RKO (cell line): ENCODE data around the gene CCNF.

Experiments
- DNase-seq: peaks from one replicate; pipeline ENCODE4 v3.0.0-alpha.2; 2016; ENCODE audit warnings: low spot score

CCNF gene

DNA sequence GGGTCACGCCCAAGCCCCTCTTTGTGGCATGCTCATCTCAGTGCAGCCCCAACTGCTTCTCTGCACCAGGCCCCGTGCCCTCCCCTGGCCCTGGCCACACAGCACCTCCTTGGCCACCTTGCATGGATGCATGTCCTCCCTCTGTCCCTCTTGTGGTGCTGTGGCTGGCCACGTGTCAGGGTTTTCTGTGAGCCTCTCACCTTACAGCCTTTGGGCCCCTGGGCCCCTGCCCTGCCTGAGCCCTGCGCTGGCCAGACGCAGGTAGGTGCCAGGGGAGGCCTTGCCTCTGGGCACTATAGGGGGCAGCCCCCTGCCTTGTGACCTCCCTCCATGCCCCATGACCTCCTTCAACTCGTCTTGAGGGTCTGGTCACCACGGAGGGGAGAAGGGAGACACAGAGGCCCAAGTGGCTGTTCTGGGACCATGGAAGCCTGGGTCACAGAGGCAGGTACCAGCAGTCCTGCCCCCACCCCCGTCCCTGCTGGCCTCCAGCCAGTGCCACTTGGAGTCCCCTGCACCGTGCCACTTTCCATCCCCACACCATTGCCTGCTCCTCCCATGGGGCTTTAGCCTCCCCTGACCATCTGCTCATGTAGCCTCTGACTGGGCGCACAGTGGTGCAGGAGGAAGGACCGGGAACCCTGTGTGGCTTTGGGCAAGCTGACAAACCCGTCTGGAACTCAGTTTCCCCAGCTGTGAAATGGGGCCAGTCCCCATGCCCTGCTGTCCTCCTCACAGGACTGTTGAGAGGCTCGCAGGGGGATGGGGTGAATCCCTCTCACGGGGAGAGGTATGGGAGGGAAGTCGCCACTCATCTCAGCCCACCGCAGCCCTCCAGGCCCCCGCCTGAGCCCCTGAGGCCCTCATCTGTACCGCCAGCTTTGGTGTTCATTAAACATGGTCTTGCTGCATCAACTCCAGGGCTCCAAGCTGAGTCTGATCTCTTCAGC lies 73.0 kb downstream of the CCNF start:
- no peak for DNase-seq

- DNase-seq, result no peak
Observed at GRCh38 chr16:2505695-2506094, 76.4 kb downstream of the CCNF start.

DNA sequence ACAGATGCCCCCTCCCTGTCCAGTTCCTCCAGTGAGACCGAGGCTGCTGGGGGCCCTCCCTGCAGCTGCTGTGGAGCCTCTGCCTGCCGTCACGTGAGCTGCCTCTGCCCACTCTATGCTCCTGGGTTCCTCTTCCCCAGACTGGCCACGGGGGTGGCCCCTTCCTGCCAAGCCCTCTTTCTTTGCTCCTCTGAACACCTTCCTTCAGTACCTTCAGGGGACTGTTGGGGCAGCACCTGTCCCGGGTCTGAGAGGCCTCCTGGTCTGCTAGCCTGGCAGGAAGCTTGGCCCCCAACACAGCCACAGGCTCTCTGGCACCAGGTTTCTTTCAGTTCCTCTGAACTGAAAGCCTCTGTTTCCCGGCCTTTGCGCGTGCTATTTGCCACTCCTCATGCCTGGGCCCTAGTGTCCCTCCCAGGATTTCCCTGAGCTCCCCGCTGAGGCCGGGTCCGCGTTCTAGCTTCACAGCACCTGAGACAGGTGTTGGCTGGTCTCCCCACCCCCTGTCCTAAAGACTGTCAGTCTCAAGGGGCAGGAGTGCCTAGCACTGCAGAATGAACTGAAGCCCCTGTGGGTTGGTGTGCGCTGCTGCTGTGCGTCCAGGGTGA lies 77.9 kb downstream of the CCNF start:
- no peak for DNase-seq

DNA sequence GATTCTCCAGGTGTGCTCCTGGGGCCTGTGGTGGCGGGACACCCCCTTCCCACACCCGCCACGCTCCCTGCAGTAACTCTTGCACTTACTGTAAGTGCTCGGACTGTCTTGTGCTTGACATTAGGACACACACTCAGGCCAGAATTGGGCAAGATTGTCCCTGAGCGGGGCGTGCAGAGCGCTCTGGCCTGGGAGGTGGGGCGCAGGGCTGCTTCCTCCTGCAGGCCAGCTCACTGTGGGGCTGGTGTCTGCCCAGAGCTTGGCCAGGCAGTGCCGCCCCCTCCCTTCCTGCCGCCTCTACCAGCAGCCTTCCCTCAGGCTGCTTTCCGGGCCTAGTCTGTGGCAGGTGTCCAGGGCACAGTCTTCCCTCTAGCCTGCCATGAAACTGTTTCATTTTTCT lies 78.4 kb downstream of the CCNF start:
- no peak for DNase-seq
